Activated CD8-positive, alpha-beta memory T cell treated with anti-CD3 and anti-CD28 coated beads, Interleukin-2, amount 50 U/mL, for 24 hours (primary cell): ENCODE data around the gene UHRF1.
"Not testable (repeated sequence)": the region's sequence is repeated elsewhere in the genome, so short reads cannot be mapped to it uniquely, and the experiment has no call there.

ENCODE experiments used
- DNase-seq: peaks from one replicate; pipeline ENCODE4 v3.0.0-alpha.2; 2020; ENCODE audit errors: extremely low read depth

The UHRF1 gene

DNA sequence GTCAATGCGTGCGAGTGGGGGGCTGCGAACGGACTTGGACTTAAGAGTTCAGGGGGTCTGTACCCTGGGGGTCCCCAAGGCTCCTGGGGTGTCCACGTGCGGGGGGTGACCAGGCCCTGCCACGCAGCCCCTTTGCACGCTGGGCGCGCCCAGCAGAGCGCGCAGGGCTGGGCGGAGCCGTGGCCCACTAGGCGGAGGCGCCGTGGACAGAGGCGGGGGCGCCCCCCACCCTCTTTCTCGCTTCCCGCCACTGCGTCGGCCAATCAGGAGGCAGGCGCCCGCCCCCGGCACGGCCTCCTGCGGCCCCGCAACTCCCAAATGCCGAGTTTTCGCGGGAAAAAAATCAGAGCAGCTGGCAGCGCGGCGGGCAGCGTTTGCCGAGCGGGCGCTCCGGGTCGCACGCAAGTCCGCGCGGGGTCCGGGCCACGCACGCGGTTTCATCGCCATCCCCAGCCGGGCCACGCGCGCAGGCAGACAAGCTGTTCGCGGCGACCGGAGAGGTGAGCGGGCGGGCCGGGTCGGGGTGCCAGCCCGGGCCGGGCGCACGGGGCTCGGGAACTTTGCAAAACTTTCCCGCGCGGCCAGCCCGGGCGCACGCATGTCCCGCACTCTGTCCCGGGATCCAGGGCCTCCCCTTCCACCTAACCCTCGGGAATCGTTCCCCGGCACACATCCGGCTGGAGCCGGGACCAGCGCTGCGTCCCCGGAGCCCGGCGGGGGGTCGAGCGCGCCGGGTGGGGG, at the start of gene UHRF1:
TSS of gene UHRF1 (plus strand) at position 346 of the 741 bp plus-strand sequence. CDS start 1,385 bp downstream, outside the sequence.
- DNase-seq, result no peak

GRCh38 chr19:4859697-4860096, 49.6 kb upstream of the UHRF1 start:
- DNase-seq, result no peak

- no peak for DNase-seq
Observed at GRCh38 chr19:4861147-4861546, 48.2 kb upstream of the UHRF1 start.

GRCh38 chr19:4866595-4867424, 42.5 kb upstream of the UHRF1 start:
- no peak for DNase-seq

DNA sequence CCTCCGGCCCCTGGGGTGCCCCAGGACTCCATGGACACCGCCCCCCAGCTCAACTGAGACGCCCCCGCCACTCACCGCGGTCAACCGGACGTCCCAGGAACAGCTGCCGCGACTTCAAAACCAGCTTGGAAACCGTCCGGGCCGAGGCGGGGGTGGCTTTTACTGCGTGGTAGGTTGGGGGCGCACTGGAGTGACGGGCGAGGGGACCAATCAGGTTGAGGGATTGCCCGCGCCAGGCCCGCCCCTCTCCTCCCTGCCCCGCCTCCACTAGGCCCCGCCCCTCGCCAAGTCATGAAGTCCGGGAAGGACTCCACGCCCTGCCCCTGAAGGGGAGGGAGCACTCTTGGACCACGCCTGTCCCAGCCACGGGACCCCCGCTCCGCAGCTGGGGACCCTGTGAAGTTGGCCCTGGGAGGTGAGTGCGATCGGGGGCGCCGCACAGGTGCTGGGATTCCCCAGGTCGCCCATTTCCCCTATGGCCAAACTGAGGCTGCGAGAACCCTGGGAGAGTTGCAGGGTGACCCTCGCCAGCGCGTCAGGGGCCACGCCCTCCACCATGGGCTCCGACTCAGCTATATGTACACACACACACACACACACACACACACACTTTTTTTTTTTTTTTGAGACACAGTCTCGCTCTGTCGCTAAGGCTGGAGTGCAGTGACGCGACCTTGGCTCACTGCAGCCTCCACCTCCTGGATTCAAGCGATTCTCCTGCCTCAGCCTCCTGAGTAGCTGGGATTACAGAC, 41.6 kb upstream of the UHRF1 start, which contains the start of gene PLIN3:
TSS of gene PLIN3 (minus strand) at position 134 of the 752 bp plus-strand sequence. CDS start 6,273 bp downstream, outside the sequence.
- peak; percentile 78 for DNase-seq

DNA sequence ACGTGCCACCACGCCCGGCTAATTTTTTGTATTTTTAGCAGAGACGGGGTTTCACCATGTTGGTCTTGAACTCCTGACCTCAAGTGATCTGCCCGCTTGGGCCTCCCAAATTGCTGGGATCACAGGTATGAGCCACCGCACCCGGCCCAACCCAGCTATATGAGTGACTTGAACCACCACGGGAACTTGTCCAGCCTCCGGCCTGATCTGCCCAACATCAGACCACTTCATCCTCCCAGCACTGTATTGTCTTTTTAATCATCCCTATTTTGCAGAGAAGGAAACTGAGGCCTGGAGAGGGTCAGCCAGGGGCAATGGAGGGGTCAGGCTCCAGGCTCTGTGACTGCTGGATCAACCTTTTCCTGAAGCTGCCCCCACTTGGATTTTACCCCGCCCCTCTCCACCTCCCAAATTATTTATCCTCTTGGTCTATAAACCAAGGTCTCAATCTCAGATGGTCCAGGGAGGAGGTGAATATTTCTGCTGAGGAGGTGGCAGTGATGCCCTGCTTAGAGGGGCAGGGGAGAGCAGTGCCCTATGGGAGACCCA, 40.9 kb upstream of the UHRF1 start:
- DNase-seq, result no peak

DNA sequence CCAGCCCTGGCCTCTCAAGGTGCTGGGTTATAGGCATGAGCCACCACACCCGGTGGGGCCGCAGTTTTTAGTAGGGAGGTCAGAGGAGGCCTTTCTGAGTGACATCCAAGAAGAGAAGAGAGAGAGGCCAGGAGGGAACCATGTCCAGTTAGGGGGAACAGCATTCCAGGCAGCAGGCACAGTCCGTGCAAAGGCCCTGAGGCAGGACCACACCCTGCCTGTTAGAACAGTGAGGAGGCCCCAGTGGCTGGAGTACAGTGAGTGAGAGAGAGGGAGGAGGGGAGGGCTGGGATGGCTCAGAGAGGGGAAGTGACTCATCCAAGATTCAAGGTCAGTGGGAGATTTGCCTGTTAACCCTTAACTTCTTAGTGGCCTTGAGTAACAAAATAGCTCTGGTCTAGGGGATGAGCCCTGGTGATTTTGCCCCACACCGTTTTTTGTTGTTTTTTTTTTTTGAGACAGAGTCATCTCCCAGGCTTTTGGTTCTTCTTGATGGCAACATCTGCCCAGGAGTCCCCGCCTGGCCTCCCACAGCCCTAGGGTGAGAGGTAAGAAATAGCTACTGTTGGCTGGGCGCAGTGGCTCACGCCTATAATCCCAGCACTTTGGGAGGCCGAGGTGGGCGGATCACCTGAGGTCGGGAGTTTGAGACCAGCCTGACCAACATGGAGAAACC, 39.1 kb upstream of the UHRF1 start:
- DNase-seq, result no peak

GRCh38 chr19:4871711-4872110, 37.6 kb upstream of the UHRF1 start:
- no peak for DNase-seq

DNA sequence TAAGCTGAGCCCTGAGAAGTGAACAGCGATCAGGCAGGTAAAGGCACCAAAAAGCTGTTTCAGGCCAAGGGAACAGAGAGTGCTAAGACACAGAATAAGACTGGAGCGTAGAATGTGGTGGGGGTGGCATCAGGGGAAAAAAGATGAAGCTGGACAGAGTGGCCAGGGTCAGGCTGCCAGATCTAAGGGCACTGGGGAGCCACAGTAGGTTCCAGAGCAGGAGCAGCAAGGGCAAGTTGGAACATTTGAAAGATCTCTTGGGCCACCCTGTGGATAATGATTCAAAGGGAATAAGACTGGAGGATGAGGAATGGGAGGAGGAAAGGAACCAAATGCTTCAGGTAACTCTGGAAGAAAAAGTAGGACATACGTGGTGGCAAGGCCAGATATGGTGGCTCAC, 35.4 kb upstream of the UHRF1 start:
- no peak for DNase-seq

DNA sequence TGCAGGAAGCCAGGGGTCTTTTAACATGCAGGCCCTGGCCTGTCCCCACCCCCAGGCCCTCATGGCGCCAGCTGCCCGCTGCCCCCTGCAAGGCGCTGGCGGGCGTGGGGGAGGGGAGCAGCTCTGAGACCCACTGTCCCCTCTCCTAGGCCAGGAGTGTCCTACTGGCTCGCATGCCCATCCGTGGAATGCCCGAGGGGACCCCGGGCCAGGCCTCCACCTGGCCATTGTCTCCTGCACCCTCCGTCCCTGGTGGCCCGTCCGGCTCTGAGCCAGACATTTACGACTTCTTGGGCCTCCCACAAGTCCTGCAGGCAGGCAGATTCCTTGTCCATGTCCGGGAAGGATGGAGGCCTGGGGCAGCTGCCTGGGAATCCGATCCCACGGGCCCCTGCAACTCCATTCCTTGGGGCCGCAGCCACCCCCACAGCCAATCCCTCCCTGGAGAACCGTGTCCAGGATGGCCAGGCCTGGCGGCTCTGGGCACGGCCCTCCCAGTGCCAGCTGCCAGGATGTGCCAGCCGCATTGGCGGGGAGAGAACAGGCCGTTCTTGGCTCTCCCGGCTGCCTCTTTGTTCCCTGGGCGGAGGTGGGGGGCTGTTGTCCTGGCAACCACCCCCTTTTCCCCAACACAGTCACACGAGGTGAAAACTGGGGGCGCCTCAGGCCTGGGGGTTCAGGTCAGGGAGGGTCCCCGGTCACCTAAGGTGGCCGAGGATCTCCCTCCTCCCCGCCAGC, 31.4 kb upstream of the UHRF1 start:
- no peak for DNase-seq

DNA sequence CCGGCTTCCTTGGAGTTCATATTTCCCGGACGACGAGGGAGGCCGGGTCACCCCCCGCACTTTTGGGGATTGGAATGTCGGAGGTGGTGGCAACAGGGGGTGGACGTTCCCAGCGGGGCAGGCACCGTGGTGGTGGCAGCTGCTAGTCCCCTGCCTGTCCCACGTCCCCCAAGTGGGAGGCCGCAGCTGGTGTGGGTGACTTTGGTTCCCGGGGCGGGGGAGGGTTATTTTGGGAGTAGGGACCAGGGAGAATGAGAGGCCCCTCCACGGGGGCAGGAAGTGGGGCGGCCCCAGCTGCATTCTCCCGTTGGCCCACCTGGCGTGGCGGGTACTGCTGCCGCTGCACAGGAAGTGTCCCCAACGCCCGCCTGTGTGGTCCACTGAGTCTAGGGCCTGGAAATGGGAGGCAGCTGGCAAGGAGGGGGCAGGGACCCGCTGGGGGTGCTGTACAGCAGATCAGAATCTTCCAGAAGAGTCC, 30.8 kb upstream of the UHRF1 start:
- DNase-seq, result no peak

GRCh38 chr19:4879041-4879440, 30.3 kb upstream of the UHRF1 start:
- DNase-seq, result no peak

DNA sequence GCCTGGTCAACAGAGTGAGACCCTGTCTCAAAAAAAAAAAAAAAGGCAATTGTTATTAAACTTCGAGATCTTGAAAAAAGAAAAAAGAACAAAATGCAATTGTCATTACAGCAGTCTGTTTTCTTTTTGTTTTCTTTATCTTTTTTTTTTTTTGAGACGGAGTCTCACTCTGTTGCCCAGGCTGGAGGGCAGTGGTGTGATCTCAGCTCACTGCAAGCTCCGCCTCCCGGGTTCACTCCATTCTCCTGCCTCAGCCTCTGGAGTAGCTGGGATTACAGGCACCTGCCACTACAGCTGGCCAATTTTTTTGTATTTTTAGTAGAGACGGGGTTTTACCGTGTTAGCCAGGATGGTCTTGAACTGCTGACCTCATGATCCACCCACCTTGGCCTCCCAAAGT, 26.4 kb upstream of the UHRF1 start:
- DNase-seq, result not testable (repeated sequence)

GRCh38 chr19:4884993-4885392, 24.3 kb upstream of the UHRF1 start:
- DNase-seq, result not testable (repeated sequence)

- DNase-seq, result not testable (repeated sequence)
Observed at GRCh38 chr19:4887803-4888202, 21.5 kb upstream of the UHRF1 start.

DNA sequence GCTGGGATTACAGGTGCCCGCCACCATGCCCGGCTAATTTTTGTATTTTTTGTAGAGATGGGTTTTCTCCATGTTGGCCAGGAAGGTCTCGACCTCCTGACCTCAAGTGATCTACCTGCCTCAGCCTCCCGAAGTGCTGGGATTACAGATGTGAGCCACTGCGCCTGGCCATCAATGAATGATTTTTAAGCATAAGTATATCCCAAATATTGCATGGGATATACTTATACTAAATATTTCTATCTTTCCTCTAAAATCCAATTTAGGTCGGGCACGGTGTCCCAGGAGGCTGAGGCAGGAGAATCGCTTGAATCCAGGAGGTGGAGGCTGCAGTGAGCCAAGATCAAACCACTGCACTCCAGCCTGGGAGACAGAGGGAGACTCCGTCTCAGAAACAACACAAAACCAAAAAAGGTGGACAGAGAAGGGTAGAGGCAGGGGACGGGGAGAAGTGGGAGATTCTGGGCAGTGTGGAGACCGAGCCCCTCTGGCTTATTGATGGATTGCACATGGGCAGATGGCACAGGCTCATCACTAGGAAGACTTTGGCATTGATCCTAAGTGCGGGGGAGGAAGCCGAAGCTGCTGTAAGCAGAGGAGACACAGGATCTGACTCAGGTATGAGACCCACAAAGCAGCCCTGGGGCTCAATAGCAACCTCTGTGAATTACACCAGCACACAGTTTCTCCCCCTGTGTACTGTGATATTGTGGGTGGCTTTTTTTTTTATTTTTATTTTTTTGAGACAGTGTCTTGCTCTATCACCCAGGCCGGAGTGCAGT, 20.1 kb upstream of the UHRF1 start:
- no peak for DNase-seq

- no peak for DNase-seq
Observed at GRCh38 chr19:4891066-4891465, 18.2 kb upstream of the UHRF1 start.

DNA sequence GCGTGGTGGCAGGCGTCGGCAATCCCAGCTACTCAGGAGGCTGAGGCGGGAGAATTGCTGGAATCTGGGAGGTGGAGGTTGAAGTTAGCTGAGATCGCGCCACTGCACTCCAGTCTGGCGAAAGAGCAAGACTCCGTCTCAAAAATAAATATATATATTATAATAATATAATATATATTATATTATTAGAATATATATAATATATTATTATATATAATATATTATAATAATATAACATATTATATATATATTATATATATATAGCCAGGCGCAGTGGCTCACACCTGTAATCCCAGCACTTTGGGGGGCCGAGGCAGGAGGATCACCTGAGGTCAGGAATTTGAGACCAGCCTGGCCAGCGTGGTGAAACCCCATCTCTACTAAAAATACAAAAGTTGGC, 16.3 kb upstream of the UHRF1 start:
- not testable (repeated sequence) for DNase-seq

- DNase-seq, result no peak
Observed at GRCh38 chr19:4896372-4896771, 12.9 kb upstream of the UHRF1 start.

DNA sequence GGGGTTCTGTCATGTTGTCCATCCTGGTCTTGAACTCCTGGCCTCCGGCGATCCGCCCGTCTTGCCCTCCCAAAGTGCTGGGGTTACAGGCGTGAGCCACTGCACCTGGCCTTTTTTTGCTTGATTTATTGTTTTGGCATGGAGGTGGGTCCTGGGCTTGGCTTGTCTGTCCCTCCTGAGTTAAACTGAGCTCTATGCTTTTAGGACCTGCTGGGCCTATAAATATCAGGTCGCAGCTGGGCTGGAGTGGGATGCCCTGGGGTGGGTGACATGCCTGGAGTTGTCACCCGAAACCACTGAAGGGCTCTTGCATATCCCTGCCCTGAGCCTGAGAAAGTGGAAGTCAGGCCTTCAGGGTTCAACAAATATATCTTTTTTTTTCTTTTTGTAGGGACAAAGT, 12.2 kb upstream of the UHRF1 start:
- no peak for DNase-seq
